ENCODE results near the gene AP1AR.
"Not testable (repeated sequence)": the region's sequence is repeated elsewhere in the genome, so short reads cannot be mapped to it uniquely, and the experiment has no call there.

Gene AP1AR

DNA sequence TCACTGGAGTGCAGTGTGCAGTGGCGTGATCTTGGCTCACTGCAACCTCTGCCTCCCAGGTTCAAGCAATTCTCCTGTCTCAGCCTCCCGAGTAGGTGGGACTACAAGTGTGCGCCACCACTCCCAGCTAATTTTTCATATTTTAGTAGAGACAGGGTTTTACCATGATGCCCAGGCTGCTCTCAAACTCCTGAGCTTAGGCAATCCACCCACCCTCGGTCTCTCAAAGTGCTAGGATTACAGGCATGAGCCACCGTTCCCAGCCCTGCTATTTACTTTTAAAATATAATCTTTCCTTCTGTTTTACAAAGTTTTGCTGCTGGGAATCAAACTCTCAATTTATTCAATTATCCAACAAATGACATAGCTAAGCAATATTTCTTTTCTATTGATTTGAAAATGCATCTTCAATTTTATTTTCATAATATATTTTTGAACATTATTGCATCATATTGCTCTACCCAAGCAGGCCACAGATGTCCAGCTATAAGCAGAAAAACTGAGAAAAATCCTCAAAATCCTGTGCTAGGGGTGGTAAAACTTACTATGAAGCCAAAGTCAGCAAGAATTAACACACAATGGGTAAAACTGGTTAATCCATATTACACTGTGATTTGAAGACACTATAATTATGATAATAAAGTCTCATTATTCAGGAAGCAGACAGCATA is 48.9 kb downstream of the AP1AR start:
- DNase-seq: no peak

DNA sequence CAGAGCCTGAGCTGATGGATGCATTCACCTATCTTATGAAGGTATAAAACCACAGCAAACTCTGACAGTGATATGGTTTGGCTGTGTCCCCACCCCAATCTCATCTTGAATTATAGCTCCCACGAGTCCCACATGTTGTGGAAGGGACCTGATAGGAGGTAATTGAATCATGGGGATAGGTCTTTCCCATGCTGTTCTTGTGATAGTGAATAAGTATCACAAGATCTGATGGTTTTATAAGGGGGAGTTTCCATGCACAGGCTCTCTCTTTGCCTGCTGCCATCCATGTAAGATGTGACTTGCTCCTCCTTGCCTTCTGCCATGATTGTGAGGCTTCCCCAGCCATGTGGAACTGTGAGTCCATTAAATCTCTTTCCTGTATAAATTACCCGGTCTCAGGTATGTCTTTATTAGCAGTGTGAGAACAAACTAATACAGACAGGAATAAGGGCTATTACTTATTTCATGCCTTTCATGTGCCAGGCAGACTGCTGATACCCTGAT is 50.4 kb downstream of the AP1AR start:
- not testable (repeated sequence) for DNase-seq

DNA sequence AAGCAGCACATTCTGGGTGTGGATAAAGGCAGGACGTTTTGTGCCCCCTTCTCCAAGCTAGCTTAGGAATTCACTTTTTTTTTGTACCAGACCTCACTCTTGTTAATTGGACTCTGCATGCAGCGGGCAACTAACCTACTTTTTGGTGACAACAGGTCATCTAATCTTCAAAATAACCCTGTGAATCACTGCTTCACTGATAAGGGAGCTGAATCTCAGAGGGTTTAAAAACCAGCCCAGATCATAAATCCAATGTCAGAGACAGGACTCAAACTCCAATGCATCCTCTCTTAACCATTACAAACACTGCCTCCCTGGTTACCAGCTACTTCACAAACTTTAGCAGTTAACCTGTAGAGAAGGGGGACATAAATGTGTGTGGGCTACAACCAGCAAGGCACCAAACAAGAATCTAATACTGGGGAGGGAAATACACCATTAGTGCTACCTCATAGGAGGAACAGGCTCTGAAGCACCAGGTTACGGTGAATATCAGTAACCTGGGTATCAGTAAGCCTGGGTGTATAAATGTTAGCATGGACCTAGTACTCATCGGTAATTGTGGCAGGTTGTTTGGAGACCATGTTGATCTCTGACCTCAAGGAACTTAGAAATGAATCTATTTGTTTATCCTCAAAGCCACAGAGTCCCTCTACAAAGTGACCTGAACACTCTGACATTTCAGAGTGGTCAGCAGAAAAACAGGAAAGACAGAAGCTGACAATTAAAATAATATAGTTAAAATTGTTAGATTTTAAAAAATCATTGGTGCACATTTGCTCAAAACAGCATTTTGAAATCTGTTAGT is 51.5 kb downstream of the AP1AR start:
- DNase-seq: no peak

DNA sequence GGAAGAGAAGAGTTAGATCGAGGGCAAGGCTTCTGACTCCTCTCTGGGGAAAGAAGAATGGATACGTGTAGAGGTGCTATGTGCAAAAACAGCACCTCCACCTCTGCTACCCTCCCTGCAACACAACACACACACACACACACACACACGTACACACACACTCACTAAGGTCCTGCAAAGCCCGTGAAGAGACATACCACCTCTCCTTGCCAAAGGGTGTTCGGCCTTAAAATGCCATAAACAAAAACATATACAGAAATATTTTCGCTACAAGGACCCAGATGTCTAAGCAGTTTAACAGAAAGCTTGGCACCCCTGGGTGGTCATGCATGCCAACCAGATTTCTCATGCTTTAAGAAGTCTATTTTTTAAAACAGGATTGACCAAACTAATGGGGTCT is 52.6 kb downstream of the AP1AR start:
- DNase-seq: no peak

DNA sequence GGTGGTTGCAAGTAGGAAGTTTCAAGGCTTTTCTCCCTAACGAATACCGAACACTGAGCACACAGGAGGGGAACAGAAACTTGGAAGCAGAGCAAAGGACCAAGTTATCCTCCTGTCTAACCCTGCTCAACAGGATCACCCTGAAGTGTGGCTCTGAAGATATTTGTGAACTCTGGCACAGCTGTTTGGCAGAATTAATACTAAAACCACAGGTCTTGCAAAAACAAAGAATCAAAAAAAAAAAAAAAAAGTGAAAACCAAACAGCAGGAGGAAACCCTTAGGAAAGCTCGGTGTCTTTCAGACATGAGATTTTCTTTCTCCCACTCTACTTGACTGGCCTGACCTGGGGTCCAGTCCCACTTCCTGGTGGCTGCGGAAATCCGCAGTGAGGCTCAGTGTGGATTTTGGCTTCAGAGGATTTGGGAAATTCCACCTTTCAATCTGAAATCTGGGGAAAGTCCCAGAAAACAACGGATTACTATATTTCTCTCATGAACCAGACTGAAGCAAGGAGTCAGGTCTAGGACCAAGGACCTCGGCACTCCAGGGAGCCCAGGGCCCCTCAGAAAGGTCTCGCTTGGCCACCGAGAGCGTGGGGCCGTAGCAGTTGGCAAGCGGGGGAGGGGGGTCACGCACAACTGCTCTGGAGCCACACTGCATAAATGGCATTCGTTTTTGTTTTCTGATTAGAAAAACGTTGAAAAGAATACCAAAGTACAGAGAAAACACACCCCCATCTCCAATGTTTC is 53.2 kb downstream of the AP1AR start:
- DNase-seq: no peak

GRCh38 chr4:112287258-112287989 is 55.8 kb downstream of the AP1AR start:
- no peak for DNase-seq

DNA sequence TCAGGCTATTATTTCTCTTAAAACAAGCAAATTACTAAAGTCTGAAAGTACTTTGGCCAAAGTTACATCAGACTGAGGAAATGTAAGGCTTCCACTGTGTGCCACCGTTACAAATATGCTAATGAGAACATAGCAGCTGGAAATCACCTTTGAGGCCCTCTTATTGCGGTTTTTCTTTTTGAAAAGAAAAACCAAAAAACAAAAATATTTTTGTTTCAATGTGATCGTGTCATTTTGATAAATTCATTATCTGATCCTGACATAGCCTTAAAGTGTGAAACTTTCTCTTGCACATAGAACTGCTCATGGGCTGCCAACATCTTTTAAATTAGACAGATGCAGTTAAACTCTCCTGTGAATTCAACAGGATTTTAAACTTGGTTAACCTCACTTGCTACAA is 56.9 kb downstream of the AP1AR start:
- DNase-seq: no peak

GRCh38 chr4:112289407-112290253 is 58.0 kb downstream of the AP1AR start:
- no peak for DNase-seq

DNA sequence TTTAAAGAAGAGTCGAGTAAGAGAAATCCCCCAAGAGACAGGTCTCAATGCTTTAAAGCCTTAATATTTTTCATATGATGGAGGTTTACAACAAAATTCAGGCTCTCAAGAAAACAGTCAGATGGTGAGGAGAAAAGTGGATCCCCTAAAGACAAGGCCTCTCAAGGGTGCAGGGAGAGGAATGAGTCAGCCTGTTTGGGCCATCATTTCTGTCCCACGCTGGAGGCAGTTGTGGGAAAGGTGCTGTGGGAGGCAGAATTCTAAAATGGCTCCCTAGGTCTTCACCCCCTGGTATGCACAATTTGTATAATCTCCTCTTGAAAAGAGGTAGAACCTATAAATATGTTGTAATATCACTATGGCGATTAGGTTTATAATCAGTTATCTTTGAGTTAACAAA is 58.8 kb downstream of the AP1AR start:
- no peak for DNase-seq

GRCh38 chr4:112296949-112297880 is 65.6 kb downstream of the AP1AR start, which contains the start of gene ALPK1:
ALPK1 (plus strand) TSS chr4:112297369.
- DNase-seq: no peak

GRCh38 chr4:112299721-112300120 is 68.1 kb downstream of the AP1AR start:
- no peak for DNase-seq

DNA sequence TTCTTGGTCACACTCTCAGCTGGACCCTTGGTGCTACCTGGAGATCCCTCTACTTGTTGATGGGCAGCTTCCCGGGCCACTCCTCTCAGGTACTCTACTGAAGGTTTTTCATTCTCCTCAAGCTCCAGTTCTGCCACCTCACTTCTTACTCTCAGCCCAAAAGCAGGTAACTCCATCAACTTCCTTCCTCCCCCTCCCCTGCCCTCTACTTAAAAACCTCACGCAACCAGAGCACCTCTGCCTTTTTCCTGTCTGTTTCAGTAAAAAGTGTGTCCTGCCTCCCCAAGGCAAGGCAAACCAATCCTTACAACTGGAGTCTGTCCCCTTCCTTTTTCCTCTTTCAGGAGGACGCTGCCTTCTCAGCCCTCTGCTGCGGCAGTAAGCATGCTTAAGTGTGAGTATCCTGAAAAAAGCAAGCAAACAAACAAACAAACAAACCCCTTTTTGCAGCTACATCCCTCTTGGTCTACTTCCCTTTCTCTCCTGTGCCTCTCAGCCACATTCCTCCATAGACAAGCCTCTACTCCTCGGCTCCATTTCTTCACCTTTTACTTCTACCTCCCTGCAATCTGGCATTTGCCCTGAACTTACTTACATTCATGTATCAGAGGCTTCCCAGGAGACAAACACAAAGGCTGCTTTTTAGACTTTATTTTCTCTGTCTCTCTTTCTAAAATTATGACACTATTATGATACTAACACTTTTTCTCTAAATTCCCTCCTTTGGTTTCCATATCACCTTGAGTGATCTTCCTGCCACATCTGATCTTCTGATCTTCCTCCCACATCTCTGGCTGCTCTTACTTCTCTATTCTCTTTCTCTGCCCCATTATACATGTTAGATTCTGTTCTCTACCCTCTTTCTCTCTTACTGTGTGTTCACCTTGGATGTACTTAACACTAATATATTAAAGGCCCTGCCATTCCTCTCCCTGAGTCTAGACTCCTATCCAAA is 71.0 kb downstream of the AP1AR start:
- no peak for DNase-seq

DNA sequence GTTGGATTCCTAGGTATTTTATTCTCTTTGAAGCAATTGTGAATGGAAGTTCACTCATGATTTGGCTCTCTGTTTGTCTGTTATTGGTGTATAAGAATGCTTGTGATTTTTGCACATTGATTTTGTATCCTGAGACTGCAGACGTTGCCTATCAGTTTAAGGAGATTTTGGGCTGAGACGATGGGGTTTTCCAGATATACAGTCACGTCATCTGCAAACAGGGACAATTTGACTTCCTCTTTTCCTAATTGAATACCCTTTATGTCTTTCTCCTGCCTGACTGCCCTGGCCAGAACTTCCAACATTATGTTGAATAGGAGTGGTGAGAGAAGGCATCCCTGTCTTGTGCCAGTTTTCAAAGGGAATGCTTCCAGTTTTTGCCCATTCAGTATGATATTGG is 73.9 kb downstream of the AP1AR start:
- DNase-seq: not testable (repeated sequence)

DNA sequence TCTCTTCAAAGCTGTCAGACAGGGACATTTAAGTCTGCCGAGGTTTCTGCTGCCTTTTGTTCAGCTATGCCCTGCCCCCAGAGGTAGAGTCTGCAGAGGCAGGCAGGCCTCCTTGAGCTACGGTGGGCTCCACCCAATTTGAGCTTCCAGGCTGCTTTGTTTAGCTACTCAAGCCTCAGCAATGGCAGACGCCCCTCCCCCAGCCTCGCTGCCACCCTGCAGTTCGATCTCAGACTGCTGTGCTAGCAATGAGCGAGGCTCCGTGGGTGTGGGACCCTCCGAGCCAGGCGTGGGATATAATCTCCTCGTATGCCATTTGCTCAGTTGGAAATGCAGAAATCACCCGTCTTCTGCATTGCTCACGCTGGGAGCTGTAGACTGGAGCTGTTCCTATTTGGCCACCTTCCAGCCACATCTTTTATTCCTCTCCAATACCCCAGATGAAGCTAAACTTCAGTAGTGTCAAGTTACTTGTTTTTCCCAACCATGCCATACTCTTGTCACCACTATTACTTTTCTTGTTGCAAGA is 77.7 kb downstream of the AP1AR start:
- peak in 2 of 4 experiments; percentile 2 to 12 for DNase-seq

GRCh38 chr4:112311516-112311915 is 79.9 kb downstream of the AP1AR start:
- DNase-seq: no peak

DNA sequence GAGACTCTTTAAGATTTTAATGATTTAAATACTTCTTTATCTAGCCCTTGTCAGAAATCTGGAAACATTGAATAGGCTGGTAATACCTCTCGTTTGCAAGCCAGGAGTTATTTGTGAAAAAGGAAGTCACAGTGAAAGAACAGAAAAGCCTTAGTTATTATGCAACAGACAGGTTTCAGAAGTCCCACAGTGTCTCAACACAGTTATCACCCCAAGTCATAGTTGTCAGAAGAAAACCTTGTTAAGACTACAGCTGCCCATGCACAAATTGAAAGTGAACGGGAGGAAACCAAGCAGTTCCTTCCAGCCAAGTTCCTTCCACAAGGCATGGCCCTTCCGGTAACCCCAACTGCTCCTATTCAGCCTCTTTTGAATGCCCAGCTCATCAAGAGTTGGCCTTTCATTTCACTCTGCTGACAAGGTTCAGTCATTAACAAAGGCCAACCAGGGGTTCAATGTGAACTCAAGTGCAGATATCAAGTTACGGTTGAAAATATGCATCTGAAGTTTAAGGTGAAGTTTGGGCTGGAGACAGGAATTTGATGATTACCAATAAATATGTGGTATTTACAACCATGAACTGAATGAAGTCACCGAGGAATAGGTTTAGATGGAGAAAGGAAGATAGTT is 81.1 kb downstream of the AP1AR start:
- no peak for DNase-seq

DNA sequence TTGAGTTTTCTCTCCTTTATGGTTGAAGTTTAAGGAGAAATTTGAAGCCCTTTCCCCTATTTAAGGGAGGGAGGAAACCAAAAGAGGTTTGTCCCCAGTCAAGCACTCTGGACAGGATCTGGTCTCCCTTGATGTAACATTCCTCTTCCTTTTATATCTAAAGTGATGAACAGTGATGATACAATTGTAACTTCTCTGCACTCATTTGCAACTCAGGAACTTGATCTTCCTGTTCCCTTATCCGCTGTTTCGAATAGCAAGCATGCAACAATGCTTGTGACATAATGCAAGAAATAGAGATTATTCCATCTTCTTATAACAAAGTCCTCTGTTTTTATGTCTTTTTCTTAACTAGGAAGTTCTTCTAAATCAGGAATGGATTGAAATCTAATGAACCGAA is 83.9 kb downstream of the AP1AR start:
- DNase-seq: no peak

GRCh38 chr4:112316360-112316759 is 84.8 kb downstream of the AP1AR start:
- no peak for DNase-seq
